ENCODE measurements around the gene RBMS1. TPM values are rescaled to one million over a fixed set of nuclear protein-coding genes. Genes with fewer than 3 reads are reported as not detected.

RBMS1 gene
- total and polyA plus RNA-seq, 2 of the 13 experiments (the other 11 are each of a cell fraction or from before 2014, with no cell fraction given) = 55.5 to 110 TPM

DNA sequence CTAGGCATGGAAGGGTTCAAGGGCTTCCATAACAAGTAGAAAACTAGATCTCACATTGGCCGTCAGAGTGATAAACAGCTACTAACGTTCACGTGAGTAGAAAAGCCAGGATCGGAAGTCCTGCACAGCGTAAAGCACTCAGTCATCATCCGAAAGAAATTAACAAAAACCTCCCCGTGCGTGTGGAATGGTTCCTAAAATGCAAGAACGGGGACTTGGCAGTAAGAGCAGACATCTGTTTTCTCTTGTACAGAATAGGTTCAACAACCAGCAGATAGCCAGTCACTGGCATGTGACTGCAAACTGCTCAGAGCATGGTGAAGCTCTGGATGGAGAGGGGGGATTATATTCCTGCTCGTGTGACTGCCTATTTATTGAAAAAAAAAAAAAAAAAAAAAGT is 186.6 kb downstream of the RBMS1 start:
- H3K4me1 ChIP-seq (ENCODE audit: insufficient read depth, low read length) = no peaks in the 10 kb centered on the region
- DNase-seq (ENCODE audit: low spot score) (no peak), ATAC-seq (no peak), FAIRE-seq (no peak)
- TF ChIP-seq ATF7-NPFF (CRISPR knock-in tag; IDR thresholded peaks at IDR 0.05; ENCODE audit: low read depth) (no peak), KDM5A (IDR thresholded peaks at IDR 0.05; ENCODE audit: borderline replicate concordance, low read length) (no peak), ZBTB43 (CRISPR knock-in tag; conservative IDR thresholded peaks at IDR 0.05) (no peak), NR2F6 (IDR thresholded peaks at IDR 0.05) (no peak), NR2F6 (CRISPR knock-in tag; IDR thresholded peaks at IDR 0.05) (no peak), POLR2G (IDR thresholded peaks at IDR 0.05; ENCODE audit: low read depth, low read length) (no peak), ZNF557 (CRISPR knock-in tag; IDR thresholded peaks at IDR 0.05) (no peak), KMT2B (CRISPR knock-in tag; IDR thresholded peaks at IDR 0.05) (no peak), TCF7 (IDR thresholded peaks at IDR 0.05; ENCODE audit: low read depth) (no peak), ZNF230 (CRISPR knock-in tag; IDR thresholded peaks at IDR 0.05) (no peak), ZFP37 (CRISPR knock-in tag; IDR thresholded peaks at IDR 0.05; ENCODE audit: borderline replicate concordance) (no peak), ZNF713 (CRISPR knock-in tag; IDR thresholded peaks at IDR 0.05) (no peak), SNRNP70 (IDR thresholded peaks at IDR 0.05; ENCODE audit: low read depth, low read length) (no peak), MBD4 (IDR thresholded peaks at IDR 0.05; ENCODE audit: borderline replicate concordance, low read length) (no peak), ZNF703 (CRISPR knock-in tag; IDR thresholded peaks at IDR 0.05; ENCODE audit: borderline replicate concordance) (no peak), ZNF383 (CRISPR knock-in tag; IDR thresholded peaks at IDR 0.05; ENCODE audit: borderline replicate concordance) (no peak), SMC3 (IDR thresholded peaks at IDR 0.05; ENCODE audit: low read length) (no peak)
- TF ChIP-seq, protein P1, sequence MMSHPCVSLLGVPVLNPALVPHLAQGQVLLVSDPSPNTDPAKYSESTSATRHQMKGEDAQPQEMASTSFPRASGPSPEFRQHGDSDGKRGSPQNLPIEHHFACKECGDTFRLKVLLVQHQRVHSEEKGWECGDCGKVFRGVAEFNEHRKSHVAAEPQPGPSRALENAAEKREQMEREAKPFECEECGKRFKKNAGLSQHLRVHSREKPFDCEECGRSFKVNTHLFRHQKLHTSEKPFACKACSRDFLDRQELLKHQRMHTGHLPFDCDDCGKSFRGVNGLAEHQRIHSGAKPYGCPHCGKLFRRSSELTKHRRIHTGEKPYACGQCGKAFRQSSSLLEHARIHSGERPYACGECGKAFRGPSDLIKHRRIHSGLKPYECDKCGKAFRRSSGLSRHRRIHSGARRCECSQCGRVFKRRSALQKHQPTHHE (CRISPR knock-in tag; IDR thresholded peaks at IDR 0.05; ENCODE audit: borderline replicate concordance) = no peak
- no peaks in the 10 kb centered on the region for H3K79me2 ChIP-seq (ENCODE audit: insufficient read depth, low read length)
- no peaks in the 10 kb centered on the region for H3K27me3 ChIP-seq (ENCODE audit: control insufficient read depth in 1 of 2, insufficient read depth in 2 of 2, low read length in 2 of 2)
- H3K4me3 ChIP-seq (replicated peaks in 1 of 3; ENCODE audit: insufficient read depth in 1 of 3, low read depth in 2 of 3, low read length in 3 of 3) = no peak overlapping the region
- H3K27ac ChIP-seq (ENCODE audit: extremely low read length, insufficient read depth, low read length) = no peak overlapping the region
- no peak overlapping the region for H3K9ac ChIP-seq (ENCODE audit: insufficient read depth, low read depth, low read length)
- no peaks in the 10 kb centered on the region; the same call in 1 of the 2 replicates for H4K20me1 ChIP-seq (ENCODE audit: insufficient read depth, low read length)
- ChIA-PET CTCF (ENCODE audit: low intra/inter-chr PET ratio, low total read pairs) (no interaction called here), POLR2A (no interaction called here)
- intact Hi-C loops (cut with micrococcal nuclease; ENCODE audit: unreplicated experiment) (no loop called here), in situ Hi-C loops (cut with HindIII; ENCODE audit: extremely low pct_ligation_motif_present, low pct_unique_long_range_greater_than_20kb) (no loop called here)
- no peaks in the 10 kb centered on the region for H3K9me3 ChIP-seq (ENCODE audit: low read length)
- H3K36me3 ChIP-seq (replicated peaks in 1 of 2; ENCODE audit: control insufficient read depth in 1 of 2, insufficient read depth in 2 of 2, low read length in 2 of 2) = peaks cover 1 to 34% of the 10 kb centered on the region in 2 experiments
- no peak overlapping the region for H2AFZ ChIP-seq (ENCODE audit: low read length)
- no TSS peak for BruUV-seq (replicated peaks)
- WGBS (ENCODE audit: low lambda C conversion rate) = 96% methylated on average over 10 of the region's 10 CpGs
- H3K4me2 ChIP-seq (ENCODE audit: low read depth, low read length) = no peak overlapping the region

Data from HepG2 (cell line).